ENCODE results near the gene SLC35F1. TPM values are rescaled to one million over a fixed set of nuclear protein-coding genes. Genes with fewer than 3 reads are reported as not detected.

The SLC35F1 gene
- total and polyA plus RNA-seq, 7 donors = 0.04 to 0.32 (median 0.14) TPM; not detected in 1

- WGBS, 3 donors = 34 to 40% (median 35%) methylated on average over 2 of the region's 2 CpGs
- no peak overlapping the region for H3K4me3 ChIP-seq
- H3K4me1 ChIP-seq = no peaks in the 10 kb centered on the region
- DNase-seq (no peak), ATAC-seq (no peak)
- H3K27me3 ChIP-seq (ENCODE audit: insufficient read depth in 3 of 3, low read length in 2 of 3) = no peaks in the 10 kb centered on the region
- no peak for TF ChIP-seq CTCF (IDR thresholded peaks at IDR 0.05)
- intact Hi-C loops (cut with DNase I) = no loop called here
- H3K27ac ChIP-seq = no peak overlapping the region
- no peaks in the 10 kb centered on the region for H3K36me3 ChIP-seq (ENCODE audit: insufficient read depth in 1 of 2, low read depth in 1 of 2)
- H3K9me3 ChIP-seq = no peaks in the 10 kb centered on the region
Observed at GRCh38 chr6:118124851-118125250, 217.8 kb downstream of the SLC35F1 start.

- no peak for ATAC-seq
- no peaks in the 10 kb centered on the region for H3K9me3 ChIP-seq
Observed at GRCh38 chr6:118128755-118129154, 221.7 kb downstream of the SLC35F1 start.

GRCh38 chr6:118134206-118134605 is 227.1 kb downstream of the SLC35F1 start:
- Histone ChIP-seq H3K27ac (no peak overlapping the region), H3K9me3 (no peaks in the 10 kb centered on the region), H3K27me3 (ENCODE audit: insufficient read depth in 3 of 3, low read length in 2 of 3) (no peaks in the 10 kb centered on the region), H3K36me3 (ENCODE audit: insufficient read depth in 1 of 2, low read depth in 1 of 2) (no peaks in the 10 kb centered on the region), H3K4me1 (no peaks in the 10 kb centered on the region), H3K4me3 (no peak overlapping the region)
- WGBS, 3 donors = 58 to 71% (median 64%) methylated on average over 2 of the region's 2 CpGs
- ATAC-seq = no peak
- TF ChIP-seq CTCF (IDR thresholded peaks at IDR 0.05) = no peak
- no peak for DNase-seq
- intact Hi-C loops (cut with DNase I) = no loop called here

More at GRCh38 chr6:118128755-118129154, 221.7 kb downstream of the SLC35F1 start:
- intact Hi-C loops (cut with DNase I) = no loop called here
- Histone ChIP-seq H3K27ac (no peak overlapping the region), H3K36me3 (ENCODE audit: insufficient read depth in 1 of 2, low read depth in 1 of 2) (no peaks in the 10 kb centered on the region), H3K4me3 (no peak overlapping the region), H3K4me1 (no peaks in the 10 kb centered on the region), H3K27me3 (ENCODE audit: insufficient read depth in 3 of 3, low read length in 2 of 3) (no peaks in the 10 kb centered on the region)
- no peak for TF ChIP-seq CTCF (IDR thresholded peaks at IDR 0.05)
- no peak for DNase-seq

GRCh38 chr6:118134736-118135135 is 227.7 kb downstream of the SLC35F1 start:
- no peaks in the 10 kb centered on the region for H3K36me3 ChIP-seq (ENCODE audit: insufficient read depth in 1 of 2, low read depth in 1 of 2)
- no peaks in the 10 kb centered on the region for H3K4me1 ChIP-seq
- H3K9me3 ChIP-seq = no peaks in the 10 kb centered on the region
- intact Hi-C loops (cut with DNase I) = no loop called here
- no peak overlapping the region for H3K27ac ChIP-seq
- no peak for DNase-seq
- H3K4me3 ChIP-seq = no peak overlapping the region
- H3K27me3 ChIP-seq (ENCODE audit: insufficient read depth in 3 of 3, low read length in 2 of 3) = no peaks in the 10 kb centered on the region
- WGBS, 3 donors = 42 to 55% (median 45%) methylated on average over 5 of the region's 5 CpGs
- no peak for ATAC-seq
- no peak for TF ChIP-seq CTCF (IDR thresholded peaks at IDR 0.05)

- ATAC-seq (no peak), DNase-seq (no peak)
- H3K4me1 ChIP-seq = no peaks in the 10 kb centered on the region
- intact Hi-C loops (cut with DNase I) = no loop called here
- no peak for TF ChIP-seq CTCF (IDR thresholded peaks at IDR 0.05)
- no peaks in the 10 kb centered on the region for H3K9me3 ChIP-seq
- 57 to 70% (median 60%) methylated on average over 2 of the region's 2 CpGs for WGBS, 3 donors
- no peaks in the 10 kb centered on the region for H3K36me3 ChIP-seq (ENCODE audit: insufficient read depth in 1 of 2, low read depth in 1 of 2)
- H3K27ac ChIP-seq = no peak overlapping the region
- H3K4me3 ChIP-seq = no peak overlapping the region
- no peaks in the 10 kb centered on the region for H3K27me3 ChIP-seq (ENCODE audit: insufficient read depth in 3 of 3, low read length in 2 of 3)
Observed at GRCh38 chr6:118135371-118135770, 228.3 kb downstream of the SLC35F1 start.
